Astrocyte (in vitro differentiated cells and primary cell): ENCODE data around the gene CYB5A. TPM values are rescaled to one million over a fixed set of nuclear protein-coding genes. Genes with fewer than 3 reads are reported as not detected.

Experiments
- DNase-seq: peaks from one replicate; pipeline ENCODE4 v3.0.0-alpha.2; 2010; ENCODE audit warnings: low read depth
- FAIRE-seq: peaks from 2 replicates; lab custom pipeline; 2011; peaks lifted over from hg19 to GRCh38; lab: Jason Lieb, UNC
- H2AFZ ChIP-seq: 2 replicates; pipeline ENCODE4 v1.6.0; 2012; ENCODE audit warnings: low read depth, low read length, inconsistent platforms
- H3K27ac ChIP-seq: 2 replicates; pipeline ENCODE4 v1.5.1; 2011; ENCODE audit warnings: low read depth, low read length, inconsistent platforms
- H3K27me3 ChIP-seq: 2 replicates; pipeline ENCODE4 v1.6.0; 2011; ENCODE audit warnings: low read length, inconsistent platforms; ENCODE audit not compliant: insufficient read depth
- H3K36me3 ChIP-seq: 2 replicates; pipeline ENCODE4 v1.5.1; 2011; ENCODE audit warnings: low read length, inconsistent platforms; ENCODE audit not compliant: insufficient read depth
- H3K4me1 ChIP-seq: 2 replicates; pipeline ENCODE4 v1.5.1; 2011; ENCODE audit warnings: low read length, inconsistent platforms; ENCODE audit not compliant: insufficient read depth
- H3K4me2 ChIP-seq: 2 replicates; pipeline ENCODE4 v1.6.0; 2012; ENCODE audit warnings: low read length, inconsistent platforms
- H3K4me3 ChIP-seq: 2 replicates; pipeline ENCODE4 v1.5.1; 2011; ENCODE audit warnings: low read depth, mild to moderate bottlenecking, low read length, inconsistent platforms; ENCODE audit not compliant: insufficient read depth
- H3K79me2 ChIP-seq: 2 replicates; pipeline ENCODE4 v1.6.0; 2012; ENCODE audit warnings: mild to moderate bottlenecking, low read length, inconsistent platforms; ENCODE audit not compliant: insufficient read depth
- H3K9ac ChIP-seq: 2 replicates; pipeline ENCODE4 v1.6.0; 2012; ENCODE audit warnings: mild to moderate bottlenecking, low read length, inconsistent platforms
- H3K9me3 ChIP-seq: 2 replicates; pipeline ENCODE4 v1.5.1; 2012; ENCODE audit warnings: low read depth, mild to moderate bottlenecking, low read length, inconsistent platforms; ENCODE audit not compliant: insufficient read depth
- H4K20me1 ChIP-seq: 2 replicates; pipeline ENCODE4 v1.6.0; 2012; ENCODE audit warnings: low read length, inconsistent platforms; ENCODE audit not compliant: insufficient read depth
- H3K27ac Mint-ChIP-seq: one replicate; pipeline ENCODE4 v1.8.0; 2021; ENCODE audit warnings: mild to moderate bottlenecking, mixed read lengths; ENCODE audit not compliant: unreplicated experiment
- H3K27me3 Mint-ChIP-seq: one replicate; pipeline ENCODE4 v1.8.0; 2021; ENCODE audit warnings: low read depth, mixed read lengths; ENCODE audit not compliant: unreplicated experiment
- H3K36me3 Mint-ChIP-seq: one replicate; pipeline ENCODE4 v1.8.0; 2021; ENCODE audit warnings: low read depth, mixed read lengths; ENCODE audit not compliant: unreplicated experiment
- H3K4me1 Mint-ChIP-seq: one replicate; pipeline ENCODE4 v1.8.0; 2021; ENCODE audit warnings: low read depth, mixed read lengths; ENCODE audit not compliant: unreplicated experiment
- H3K4me3 Mint-ChIP-seq: one replicate; pipeline ENCODE4 v1.8.0; 2021; ENCODE audit warnings: mild to moderate bottlenecking, moderate library complexity, mixed read lengths; ENCODE audit not compliant: unreplicated experiment
- H3K9me3 Mint-ChIP-seq: one replicate; pipeline ENCODE4 v1.8.0; 2021; ENCODE audit warnings: mild to moderate bottlenecking, mixed read lengths; ENCODE audit not compliant: unreplicated experiment
- CTCF ChIP-seq: IDR thresholded peaks from 2 replicates; pipeline ENCODE4 v1.5.1; 2011; ENCODE audit warnings: low read depth, mild to moderate bottlenecking, inconsistent platforms, low read length, moderate library complexity; ENCODE audit not compliant: insufficient read depth
- EZH2 ChIP-seq: IDR thresholded peaks from 2 replicates; pipeline ENCODE4 v1.6.1; 2012; ENCODE audit warnings: mild to moderate bottlenecking, low read length, inconsistent platforms; ENCODE audit not compliant: insufficient read depth
- total RNA-seq: library from RNA; stranded (reverse); gene quantifications from 2 replicates; pipeline ENCODE4 v1.2.1, GENCODE V29; 2021

CYB5A gene
- total RNA-seq, 1 donor from 2014 or later: 45.7 TPM

DNA sequence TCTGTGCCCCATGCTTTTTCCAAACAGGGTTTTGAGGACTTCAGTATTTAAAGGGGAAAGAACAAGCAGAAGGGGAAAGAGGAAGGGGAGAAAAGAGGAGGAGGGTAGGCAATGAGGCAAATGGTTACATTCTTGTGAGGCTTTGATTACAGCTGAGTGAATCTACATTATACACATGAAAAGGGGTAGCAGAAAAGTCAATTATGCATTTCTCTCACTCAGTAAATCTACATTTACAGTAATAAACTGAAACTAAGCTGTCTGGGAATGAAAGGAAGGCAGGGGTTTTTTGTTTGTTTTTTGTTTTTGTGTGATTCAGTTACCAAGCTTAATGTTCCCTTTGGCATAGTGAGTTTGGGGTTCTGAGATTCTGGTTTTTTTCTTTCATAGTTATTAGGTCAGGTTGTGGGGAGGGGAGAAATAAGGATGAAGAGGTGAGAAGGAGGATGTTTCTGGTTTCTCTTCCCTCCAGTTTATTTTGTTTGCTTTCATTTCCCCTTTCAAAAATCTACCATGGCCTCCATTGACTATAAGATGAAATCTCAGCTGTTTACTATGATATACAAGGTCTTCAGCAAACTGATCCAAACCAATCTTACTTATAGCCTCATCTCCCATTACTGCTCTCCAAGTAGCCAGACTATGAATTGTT lies 42.6 kb upstream of the CYB5A start:
- no peak overlapping the region for H3K4me2 ChIP-seq
- no peak overlapping the region for H2AFZ ChIP-seq
- Mint-ChIP-seq H3K36me3 (no peaks in the 10 kb centered on the region), H3K27ac (no peak overlapping the region), H3K4me3 (no peak overlapping the region), H3K9me3 (no peaks in the 10 kb centered on the region), H3K4me1 (no peaks in the 10 kb centered on the region), H3K27me3 (no peaks in the 10 kb centered on the region)
- no peak overlapping the region for H3K9ac ChIP-seq
- no peak overlapping the region for H3K27ac ChIP-seq
- no peak for FAIRE-seq
- H3K4me1 ChIP-seq: no peaks in the 10 kb centered on the region
- no peaks in the 10 kb centered on the region for H3K79me2 ChIP-seq
- H4K20me1 ChIP-seq: no peaks in the 10 kb centered on the region
- no peak for TF ChIP-seq EZH2
- TF ChIP-seq CTCF: no peak
- H3K27me3 ChIP-seq: no peaks in the 10 kb centered on the region
- no peak overlapping the region for H3K4me3 ChIP-seq
- no peaks in the 10 kb centered on the region for H3K36me3 ChIP-seq
- DNase-seq: no peak
- H3K9me3 ChIP-seq: no peaks in the 10 kb centered on the region

DNA sequence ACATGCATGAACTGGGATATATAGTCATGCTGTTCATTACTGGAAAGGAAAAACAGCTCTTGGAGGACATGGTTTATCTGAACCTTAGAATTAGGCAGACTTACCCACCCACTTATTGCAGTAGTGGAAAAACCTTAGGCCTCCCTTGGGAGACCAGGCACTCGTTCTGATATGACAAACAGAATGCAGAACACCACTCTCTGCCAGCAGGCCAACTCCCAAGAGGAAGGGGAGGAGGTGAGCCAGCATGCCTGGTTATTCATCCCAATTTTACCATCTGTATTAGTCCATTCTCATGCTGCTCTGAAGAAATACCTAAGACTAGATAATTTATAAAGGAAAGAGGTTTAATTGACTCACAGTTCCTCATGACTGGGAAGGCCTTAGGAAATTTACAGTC lies 41.3 kb upstream of the CYB5A start:
- Mint-ChIP-seq H3K4me1 (no peaks in the 10 kb centered on the region), H3K36me3 (no peaks in the 10 kb centered on the region), H3K9me3 (no peaks in the 10 kb centered on the region), H3K27me3 (no peaks in the 10 kb centered on the region), H3K27ac (no peak overlapping the region), H3K4me3 (no peak overlapping the region)
- Histone ChIP-seq H3K27ac (no peak overlapping the region), H3K36me3 (no peaks in the 10 kb centered on the region), H3K79me2 (no peaks in the 10 kb centered on the region), H2AFZ (peak overlapping the region; percentile 9), H4K20me1 (no peaks in the 10 kb centered on the region), H3K9ac (no peak overlapping the region), H3K27me3 (no peaks in the 10 kb centered on the region), H3K4me1 (no peaks in the 10 kb centered on the region), H3K4me2 (no peak overlapping the region), H3K9me3 (no peaks in the 10 kb centered on the region), H3K4me3 (no peak overlapping the region)
- no peak for TF ChIP-seq EZH2
- TF ChIP-seq CTCF: no peak
- FAIRE-seq (no peak), DNase-seq (no peak)

DNA sequence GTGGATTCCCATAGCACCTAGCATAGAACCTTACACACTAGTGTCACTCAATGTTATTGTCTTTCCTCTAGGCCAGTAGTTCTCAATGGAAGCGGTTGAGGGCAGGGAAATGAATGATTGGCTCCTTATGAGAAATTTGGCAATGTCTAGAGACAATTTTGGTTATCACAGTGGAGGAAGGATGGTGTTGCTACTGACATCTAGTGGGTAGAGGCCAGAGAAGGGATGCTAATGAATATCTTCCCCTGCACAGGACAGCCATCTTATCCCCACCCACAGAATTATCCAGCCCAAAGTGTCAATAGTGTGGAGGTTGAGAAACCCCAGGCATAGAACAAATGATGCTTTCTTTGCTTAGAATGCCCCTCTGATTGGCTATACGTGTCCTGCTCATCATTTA lies 39.6 kb upstream of the CYB5A start:
- H3K27ac ChIP-seq: no peak overlapping the region
- H3K9me3 ChIP-seq: no peaks in the 10 kb centered on the region
- no peaks in the 10 kb centered on the region for H3K79me2 ChIP-seq
- no peak overlapping the region for H3K4me2 ChIP-seq
- H2AFZ ChIP-seq: no peak overlapping the region
- Mint-ChIP-seq H3K4me1 (no peaks in the 10 kb centered on the region), H3K27ac (no peak overlapping the region), H3K36me3 (no peaks in the 10 kb centered on the region), H3K9me3 (no peaks in the 10 kb centered on the region), H3K27me3 (no peaks in the 10 kb centered on the region), H3K4me3 (no peak overlapping the region)
- H3K4me1 ChIP-seq: no peaks in the 10 kb centered on the region
- H3K9ac ChIP-seq: no peak overlapping the region
- no peaks in the 10 kb centered on the region for H3K27me3 ChIP-seq
- no peak overlapping the region for H3K4me3 ChIP-seq
- H4K20me1 ChIP-seq: no peaks in the 10 kb centered on the region
- DNase-seq (peak; percentile 12), FAIRE-seq (no peak)
- TF ChIP-seq EZH2: no peak
- peak; percentile 28 for TF ChIP-seq CTCF
- no peaks in the 10 kb centered on the region for H3K36me3 ChIP-seq
